Measurements from ENCODE around the gene PDE3B.
"Not testable (repeated sequence)": the region's sequence is repeated elsewhere in the genome, so short reads cannot be mapped to it uniquely, and the experiment has no call there.

The PDE3B gene

GRCh38 chr11:14742849-14743559, 99.4 kb downstream of the PDE3B start:
- TF ChIP-seq CTCF (IDR thresholded peaks at IDR 0.05; ENCODE audit: low read depth, low read length) = no peak
- Histone ChIP-seq H3K4me3 (ENCODE audit: low read depth, low read length) (no peak overlapping the region), H3K36me3 (no peaks in the 10 kb centered on the region), H3K27me3 (no peaks in the 10 kb centered on the region), H3K9me3 (no peaks in the 10 kb centered on the region), H3K4me1 (no peaks in the 10 kb centered on the region)
- DNase-seq = no peak

GRCh38 chr11:14743667-14744066, 100.1 kb downstream of the PDE3B start:
- not testable (repeated sequence) for DNase-seq

GRCh38 chr11:14746857-14747395, 103.3 kb downstream of the PDE3B start:
- H3K27me3 ChIP-seq = no peaks in the 10 kb centered on the region
- no peaks in the 10 kb centered on the region for H3K4me1 ChIP-seq
- no peaks in the 10 kb centered on the region for H3K36me3 ChIP-seq
- no peak for DNase-seq
- TF ChIP-seq CTCF (IDR thresholded peaks at IDR 0.05; ENCODE audit: low read depth, low read length) = no peak
- H3K4me3 ChIP-seq (ENCODE audit: low read depth, low read length) = no peak overlapping the region
- no peaks in the 10 kb centered on the region for H3K9me3 ChIP-seq

More at GRCh38 chr11:14743667-14744066, 100.1 kb downstream of the PDE3B start:
- H3K9me3 ChIP-seq; H3K4me1 ChIP-seq; H3K4me3 ChIP-seq (ENCODE audit: low read depth, low read length); H3K36me3 ChIP-seq; H3K27me3 ChIP-seq: not testable (repeated sequence)

GRCh38 chr11:14748090-14748489, 104.5 kb downstream of the PDE3B start:
- no peak for TF ChIP-seq CTCF (IDR thresholded peaks at IDR 0.05; ENCODE audit: low read depth, low read length)
- DNase-seq = no peak
- Histone ChIP-seq H3K4me1 (no peaks in the 10 kb centered on the region), H3K27me3 (no peaks in the 10 kb centered on the region), H3K4me3 (ENCODE audit: low read depth, low read length) (no peak overlapping the region), H3K9me3 (no peaks in the 10 kb centered on the region), H3K36me3 (no peaks in the 10 kb centered on the region)

- Histone ChIP-seq H3K4me3 (ENCODE audit: low read depth, low read length) (no peak overlapping the region), H3K36me3 (no peaks in the 10 kb centered on the region), H3K4me1 (no peaks in the 10 kb centered on the region), H3K9me3 (no peaks in the 10 kb centered on the region), H3K27me3 (no peaks in the 10 kb centered on the region)
- TF ChIP-seq CTCF (IDR thresholded peaks at IDR 0.05; ENCODE audit: low read depth, low read length) = no peak
- DNase-seq = no peak
These were observed 107.3 kb downstream of the PDE3B start for GRCh38 chr11:14750911-14751310.

- DNase-seq = no peak
- no peaks in the 10 kb centered on the region for H3K9me3 ChIP-seq
These were observed 108.4 kb downstream of the PDE3B start for GRCh38 chr11:14751975-14752407.

More at GRCh38 chr11:14751975-14752407, 108.4 kb downstream of the PDE3B start:
- H3K4me3 ChIP-seq (ENCODE audit: low read depth, low read length) = no peak overlapping the region
- no peaks in the 10 kb centered on the region for H3K36me3 ChIP-seq
- no peaks in the 10 kb centered on the region for H3K4me1 ChIP-seq
- H3K27me3 ChIP-seq = no peaks in the 10 kb centered on the region
- no peak for TF ChIP-seq CTCF (IDR thresholded peaks at IDR 0.05; ENCODE audit: low read depth, low read length)

Data from BE2C (cell line).